Thymus (tissue), 11 donors: ENCODE results near the gene MINDY3. TPM values are rescaled to one million over a fixed set of nuclear protein-coding genes. Genes with fewer than 3 reads are reported as not detected.

Source experiments
- DNase-seq, 9 donors: peaks; one replicate each; pipeline ENCODE4 v3.0.0-alpha.2; 2013; ENCODE audit warnings: low spot score in 9 of 9, low read depth in 6 of 9, missing footprints in 1 of 9
- H3K27ac ChIP-seq, 2 donors: one replicate each; pipeline ENCODE4 v1.5.1; 2013; ENCODE audit warnings: control low read depth in 1 of 2, low read depth in 1 of 2, low read length in 1 of 2, mild to moderate bottlenecking in 1 of 2, moderate library complexity in 1 of 2
- H3K27me3 ChIP-seq, 2 donors: one replicate each; pipeline ENCODE4 v1.5.1; 2013; ENCODE audit warnings: low read length in 1 of 2; ENCODE audit not compliant: control insufficient read depth in 2 of 2, insufficient read depth in 1 of 2
- H3K36me3 ChIP-seq, 2 donors: one replicate each; pipeline ENCODE4 v1.5.1; 2013; ENCODE audit warnings: low read length in 1 of 2, mild to moderate bottlenecking in 1 of 2, moderate library complexity in 1 of 2; ENCODE audit not compliant: control insufficient read depth in 2 of 2, insufficient read depth in 2 of 2
- H3K4me1 ChIP-seq, 2 donors: one replicate each; pipeline ENCODE4 v1.5.1; 2013; ENCODE audit warnings: low read length in 2 of 2; ENCODE audit not compliant: control insufficient read depth in 2 of 2, insufficient read depth in 2 of 2
- H3K4me3 ChIP-seq, 2 donors: one replicate each; pipeline ENCODE4 v1.5.1; 2013; ENCODE audit warnings: low read length in 2 of 2, control low read depth in 1 of 2, mild to moderate bottlenecking in 1 of 2
- H3K9me3 ChIP-seq, 2 donors: one replicate each; pipeline ENCODE4 v1.5.1; 2013; ENCODE audit warnings: low read length in 1 of 2, mild to moderate bottlenecking in 1 of 2; ENCODE audit not compliant: control insufficient read depth in 2 of 2, insufficient read depth in 1 of 2
- WGBS: extraction: QIAGEN DNeasy Blood & Tissue Kit; methylation state at CpG from one replicate; pipeline ENCODE4 v1.1.7; 2013; 5-methylcytosine and 5-hydroxymethylcytosine counted together
- polyA plus RNA-seq: library from polyadenylated mRNA; stranded (reverse); fragments of 200-250 nt; gene quantifications from one replicate; pipeline ENCODE4 v1.2.3, GENCODE V29; 2013
- total RNA-seq: library from RNA; stranded (reverse); fragments of 120-200 nt; gene quantifications from one replicate; pipeline ENCODE4 v1.2.4, GENCODE V29; 2013
- donor health status: healthy.

MINDY3 gene
- total and polyA plus RNA-seq, 2 donors, result 21.7 to 36.1 TPM

GRCh38 chr10:15729890-15730289, 130.4 kb downstream of the MINDY3 start:
- no peaks in the 10 kb centered on the region for H3K27me3 ChIP-seq
- H3K27ac ChIP-seq, result no peak overlapping the region
- H3K36me3 ChIP-seq, result no peaks in the 10 kb centered on the region
- H3K4me1 ChIP-seq, result no peaks in the 10 kb centered on the region
- 97% methylated on average over 7 of the region's 7 CpGs for WGBS
- DNase-seq, result no peak
- H3K4me3 ChIP-seq, result no peak overlapping the region
- H3K9me3 ChIP-seq, result no peaks in the 10 kb centered on the region

Other genes with a start within 250 kb of the MINDY3 start
- 1.3 TPM for gene ITGA8, start 140.6 kb downstream of the MINDY3 start, total RNA-seq
- 2.8 TPM for gene ITGA8, start 140.6 kb downstream of the MINDY3 start, polyA plus RNA-seq